DMS 273 treated with DMSO at 0.1 percent for 48 hours (cell line): ENCODE data around the gene AP1S2.
A peak's percentile ranks its signal among the peaks of the same experiment; 100 is the strongest.

Experiments used
- DNase-seq: peaks from one replicate; lab custom pipeline; 2025; lab: John Stamatoyannopoulos, UW

The AP1S2 gene

GRCh38 chrX:15808254-15808653 is 46.4 kb downstream of the AP1S2 start:
- no peak for DNase-seq

- no peak for DNase-seq
Observed at GRCh38 chrX:15804563-15804962, 50.0 kb downstream of the AP1S2 start.

- DNase-seq: no peak
Observed at GRCh38 chrX:15797707-15798106, 56.9 kb downstream of the AP1S2 start.

GRCh38 chrX:15790769-15791290 is 63.8 kb downstream of the AP1S2 start:
- no peak for DNase-seq

- DNase-seq: peak; percentile 70
Observed at GRCh38 chrX:15789979-15790768, 64.4 kb downstream of the AP1S2 start, which contains the start of gene ZRSR2. Gene ZRSR2 (plus strand): TSS chrX:15790484. CDS start chrX:15790496, 12 bp downstream.

GRCh38 chrX:15786915-15787314 is 67.7 kb downstream of the AP1S2 start:
- no peak for DNase-seq

GRCh38 chrX:15785176-15785750 is 69.3 kb downstream of the AP1S2 start:
- DNase-seq: no peak

- DNase-seq: no peak
Observed at GRCh38 chrX:15781961-15782699, 72.5 kb downstream of the AP1S2 start.
